ENCODE measurements around the gene TGFBR1.

Gene TGFBR1

DNA sequence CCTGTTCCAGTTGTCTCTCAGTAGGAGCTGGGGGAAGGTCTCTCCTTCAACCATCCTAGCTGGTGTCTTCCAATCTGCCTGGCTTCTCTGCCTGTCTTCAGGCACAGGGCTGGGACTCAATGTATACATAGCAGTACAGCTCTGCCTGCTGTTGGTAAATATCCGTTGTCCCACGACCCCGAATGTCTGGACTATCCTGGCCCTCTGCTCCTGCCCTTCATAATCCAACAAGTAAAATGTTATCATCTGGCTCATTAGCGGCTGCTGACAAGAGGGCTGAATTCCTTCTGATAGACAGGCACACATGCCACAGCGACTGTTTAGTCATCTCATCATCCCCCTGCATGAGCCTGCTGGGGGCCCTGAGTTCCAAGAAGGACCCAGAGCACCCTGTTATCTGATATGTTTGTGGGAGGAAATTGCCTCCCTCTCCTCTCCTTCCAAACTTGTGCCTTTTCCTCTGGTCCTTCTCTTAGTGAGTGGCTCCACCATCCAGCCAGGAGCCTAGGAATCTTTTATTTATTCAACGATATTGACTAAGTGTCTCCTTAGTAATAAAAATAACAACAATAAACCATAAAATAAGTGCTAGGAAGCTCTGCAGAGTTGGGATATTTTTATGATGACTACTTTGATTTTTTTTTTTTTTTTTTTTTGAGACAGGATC, 29.5 kb upstream of the TGFBR1 start:
- no peak for DNase-seq (ENCODE audit: low read depth)
- TF ChIP-seq, protein P1, sequence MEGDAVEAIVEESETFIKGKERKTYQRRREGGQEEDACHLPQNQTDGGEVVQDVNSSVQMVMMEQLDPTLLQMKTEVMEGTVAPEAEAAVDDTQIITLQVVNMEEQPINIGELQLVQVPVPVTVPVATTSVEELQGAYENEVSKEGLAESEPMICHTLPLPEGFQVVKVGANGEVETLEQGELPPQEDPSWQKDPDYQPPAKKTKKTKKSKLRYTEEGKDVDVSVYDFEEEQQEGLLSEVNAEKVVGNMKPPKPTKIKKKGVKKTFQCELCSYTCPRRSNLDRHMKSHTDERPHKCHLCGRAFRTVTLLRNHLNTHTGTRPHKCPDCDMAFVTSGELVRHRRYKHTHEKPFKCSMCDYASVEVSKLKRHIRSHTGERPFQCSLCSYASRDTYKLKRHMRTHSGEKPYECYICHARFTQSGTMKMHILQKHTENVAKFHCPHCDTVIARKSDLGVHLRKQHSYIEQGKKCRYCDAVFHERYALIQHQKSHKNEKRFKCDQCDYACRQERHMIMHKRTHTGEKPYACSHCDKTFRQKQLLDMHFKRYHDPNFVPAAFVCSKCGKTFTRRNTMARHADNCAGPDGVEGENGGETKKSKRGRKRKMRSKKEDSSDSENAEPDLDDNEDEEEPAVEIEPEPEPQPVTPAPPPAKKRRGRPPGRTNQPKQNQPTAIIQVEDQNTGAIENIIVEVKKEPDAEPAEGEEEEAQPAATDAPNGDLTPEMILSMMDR (conservative IDR thresholded peaks at IDR 0.05; ENCODE audit: low read depth, low read length) = no peak
- H3K4me3 ChIP-seq (ENCODE audit: low read length) = no peak overlapping the region

- TF ChIP-seq, protein P1 (conservative IDR thresholded peaks at IDR 0.05; ENCODE audit: low read depth, low read length) = no peak
These were observed 28.9 kb upstream of the TGFBR1 start for GRCh38 chr9:99076030-99076429.

DNA sequence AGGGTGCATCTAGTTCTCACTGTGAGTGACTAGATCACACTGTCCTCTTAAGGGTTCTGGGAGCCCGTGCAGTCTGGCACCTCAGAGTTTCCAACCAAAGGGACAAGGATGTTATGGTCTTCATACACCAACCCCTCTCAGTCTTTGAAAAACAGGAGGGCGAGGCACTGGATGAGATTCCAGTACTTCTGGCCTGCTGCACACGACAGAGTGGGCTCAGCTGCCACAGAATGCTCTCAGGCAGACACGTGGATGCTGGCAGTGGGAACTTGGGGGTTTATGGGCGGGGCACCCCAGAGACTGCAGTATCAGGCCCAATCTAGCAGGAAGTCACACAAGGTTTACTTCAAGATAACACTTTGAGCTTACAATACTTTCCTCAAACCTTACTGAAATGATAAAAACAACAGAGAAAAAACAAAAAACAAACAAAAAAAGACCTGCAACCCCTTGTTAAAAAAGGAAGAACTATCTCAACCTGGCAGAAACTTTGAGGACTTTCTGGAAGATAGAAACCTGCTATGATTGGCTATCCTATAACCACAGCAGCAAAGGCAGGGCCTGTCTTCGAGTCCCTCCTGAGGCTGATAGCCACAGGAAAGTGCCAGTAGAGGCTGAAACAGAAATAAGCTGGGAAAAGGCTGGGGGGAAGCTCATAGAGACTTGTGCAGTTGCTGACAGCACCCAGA, 28.3 kb upstream of the TGFBR1 start:
- TF ChIP-seq, protein P1 (conservative IDR thresholded peaks at IDR 0.05; ENCODE audit: low read depth, low read length) = no peak
- no peak overlapping the region for H3K4me3 ChIP-seq (ENCODE audit: low read length)
- DNase-seq (ENCODE audit: low read depth) = no peak

More at GRCh38 chr9:99076030-99076429, 28.9 kb upstream of the TGFBR1 start:
- H3K4me3 ChIP-seq (ENCODE audit: low read length) = no peak overlapping the region
- DNase-seq (ENCODE audit: low read depth) = no peak

GRCh38 chr9:99078717-99079116, 26.2 kb upstream of the TGFBR1 start:
- TF ChIP-seq, protein P1 (conservative IDR thresholded peaks at IDR 0.05; ENCODE audit: low read depth, low read length) = no peak
- no peak overlapping the region for H3K4me3 ChIP-seq (ENCODE audit: low read length)
- DNase-seq (ENCODE audit: low read depth) = no peak

- no peak overlapping the region for H3K4me3 ChIP-seq (ENCODE audit: low read length)
- TF ChIP-seq, protein P1 (conservative IDR thresholded peaks at IDR 0.05; ENCODE audit: low read depth, low read length) = no peak
- DNase-seq (ENCODE audit: low read depth) = no peak
These were observed 25.4 kb upstream of the TGFBR1 start for GRCh38 chr9:99079542-99079941.

- DNase-seq (ENCODE audit: low read depth) = no peak
- H3K4me3 ChIP-seq (ENCODE audit: low read length) = no peak overlapping the region
- TF ChIP-seq, protein P1 (conservative IDR thresholded peaks at IDR 0.05; ENCODE audit: low read depth, low read length) = no peak
These were observed 21.9 kb upstream of the TGFBR1 start for GRCh38 chr9:99083051-99083450.
